Panc1 (cell line): ENCODE measurements around the gene SLC4A5. TPM values are rescaled to one million over a fixed set of nuclear protein-coding genes. Genes with fewer than 3 reads are reported as not detected.
A peak's percentile ranks its signal among the peaks of the same experiment; 100 is the strongest.

Source experiments
- ATAC-seq: fragments of 200-7000 bp; cut with Tn5 transposase; 2 replicates; pipeline ENCODE4 v1.9.1; 2020; ENCODE audit warnings: mild to moderate bottlenecking, moderate library complexity
- BruUV-seq: library from RNA; stranded (reverse); fragments of 400-500 nt; replicated peaks from 2 replicates; lab custom pipeline; 2021; lab: Mats Ljungman, UMichigan
- CTCF ChIA-PET: fragments of 300-600 bp; sonication (Branson Sonifier 250); formaldehyde crosslinking; loops from one replicate; lab custom pipeline; 2022; ENCODE audit warnings: antibody characterized with exemption; lab: Charles Lee
- POLR2A ChIA-PET: fragments of 300-600 bp; sonication (Branson Sonifier 250); formaldehyde crosslinking; loops from one replicate; lab custom pipeline; 2022; ENCODE audit warnings: antibody characterized with exemption; lab: Charles Lee
- DNase-seq: peaks from one replicate; pipeline ENCODE4 v3.0.0-alpha.2; 2010; ENCODE audit warnings: low read depth, low spot score
- H3K27ac ChIP-seq: 2 replicates; pipeline ENCODE4 v1.5.1; 2011; ENCODE audit warnings: mild to moderate bottlenecking, low read length, inconsistent platforms
- H3K27me3 ChIP-seq: fragments of 200-500 bp; sonication (Bioruptor generic); 2 replicates; pipeline ENCODE4 v1.6.0; 2014; ENCODE audit warnings: low read length, inconsistent platforms; ENCODE audit not compliant: control insufficient read depth, insufficient read depth
- H3K36me3 ChIP-seq: fragments of 200-500 bp; sonication (Bioruptor generic); 2 replicates; pipeline ENCODE4 v1.5.1; 2014; ENCODE audit warnings: inconsistent platforms, mild to moderate bottlenecking, low read length, moderate library complexity; ENCODE audit not compliant: control insufficient read depth, insufficient read depth
- H3K4me1 ChIP-seq: 2 replicates; pipeline ENCODE4 v1.5.1; 2011; ENCODE audit warnings: inconsistent platforms, mild to moderate bottlenecking, low read length, moderate library complexity; ENCODE audit not compliant: control insufficient read depth, insufficient read depth
- H3K4me3 ChIP-seq, 2 experiments: 2 replicates each; pipeline ENCODE4 v1.5.1; 2011 to 2012; ENCODE audit warnings: low read depth in 2 of 2, low read length in 2 of 2, mild to moderate bottlenecking in 2 of 2, inconsistent platforms in 1 of 2, moderate library complexity in 1 of 2
- H3K9me3 ChIP-seq: fragments of 200-500 bp; sonication (Bioruptor generic); 2 replicates; pipeline ENCODE4 v1.5.1; 2014; ENCODE audit warnings: low read depth, mild to moderate bottlenecking, inconsistent platforms, low read length, moderate library complexity; ENCODE audit not compliant: control insufficient read depth, insufficient read depth
- POLR2AphosphoS5 ChIP-seq: IDR thresholded peaks from 2 replicates; pipeline ENCODE4 v1.6.1; 2012; ENCODE audit warnings: mild to moderate bottlenecking, low read depth, low read length, moderate library complexity
- SIN3A ChIP-seq: IDR thresholded peaks from 2 replicates; pipeline ENCODE4 v1.6.1; 2012; ENCODE audit warnings: low read depth, mild to moderate bottlenecking, low read length, moderate library complexity, borderline replicate concordance; ENCODE audit not compliant: insufficient read depth
- TCF7L2 ChIP-seq: IDR thresholded peaks from 2 replicates; pipeline ENCODE4 v1.6.1; 2011; ENCODE audit warnings: mild to moderate bottlenecking, low read depth, low read length, inconsistent platforms
- in situ Hi-C: cut with HindIII; loops from 2 replicates; pipeline ENCODE4 v1.10.0; 2016; ENCODE audit warnings: low sequenced_read_pairs, low pct_unique_long_range_greater_than_20kb
- intact Hi-C: fragments of 100-400 bp; cut with micrococcal nuclease; formaldehyde crosslinking; loops from one replicate; pipeline ENCODE4 v1.10.0; 2022; ENCODE audit not compliant: unreplicated experiment
- total RNA-seq: library from RNA; stranded (reverse); gene quantifications from one replicate; pipeline ENCODE4 v1.2.1, GENCODE V29; 2021; ENCODE audit not compliant: unreplicated experiment
- TF ChIP-seq, protein P1 (sequence below), 2 experiments: IDR thresholded peaks; 2 replicates each; pipeline ENCODE4 v1.6.1; 2011 to 2012; ENCODE audit warnings: low read depth in 2 of 2, control low read depth in 1 of 2, low read length in 1 of 2, mild to moderate bottlenecking in 1 of 2, moderate library complexity in 1 of 2; ENCODE audit not compliant: insufficient read depth in 1 of 2
- TF ChIP-seq, protein P2 (sequence below): fragments of 450-650 bp; IDR thresholded peaks from 2 replicates; pipeline ENCODE4 v1.5.1; 2017; ENCODE audit warnings: mild to moderate bottlenecking

SLC4A5 gene
- total RNA-seq, 1 experiment from 2014 or later: 1.2 TPM

DNA sequence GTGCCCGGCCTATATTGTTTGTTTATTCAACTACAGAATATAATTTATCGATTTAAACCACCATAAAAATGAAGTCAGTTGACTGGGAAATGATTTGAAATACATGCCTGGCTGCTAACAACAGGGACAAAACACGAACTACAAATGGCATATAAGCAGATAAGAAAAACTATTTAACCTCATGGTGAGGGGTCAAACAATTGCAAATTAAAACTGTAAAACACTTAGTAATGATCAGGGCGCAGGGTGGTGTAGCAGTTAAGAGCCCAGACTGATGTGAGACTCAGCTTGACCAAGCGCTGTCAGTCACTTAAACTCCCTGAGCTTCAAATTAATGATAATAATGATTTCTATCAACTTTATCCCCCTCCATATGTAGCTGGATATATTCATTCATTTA is 138.1 kb downstream of the SLC4A5 start:
- Histone ChIP-seq H3K36me3 (peaks cover 15% of the 10 kb centered on the region), H3K27ac (peak overlapping the region; percentile 55; the same call in 1 of the 2 replicates), H3K27me3 (no peaks in the 10 kb centered on the region), H3K9me3 (no peaks in the 10 kb centered on the region), H3K4me3 (no peak overlapping the region), H3K4me1 (peaks cover 60% of the 10 kb centered on the region)
- CTCF ChIA-PET: no interaction called here
- in situ Hi-C loops (no loop called here), intact Hi-C loops (no loop called here)
- DNase-seq (no peak), ATAC-seq (no peak)
- TF ChIP-seq, protein P1, sequence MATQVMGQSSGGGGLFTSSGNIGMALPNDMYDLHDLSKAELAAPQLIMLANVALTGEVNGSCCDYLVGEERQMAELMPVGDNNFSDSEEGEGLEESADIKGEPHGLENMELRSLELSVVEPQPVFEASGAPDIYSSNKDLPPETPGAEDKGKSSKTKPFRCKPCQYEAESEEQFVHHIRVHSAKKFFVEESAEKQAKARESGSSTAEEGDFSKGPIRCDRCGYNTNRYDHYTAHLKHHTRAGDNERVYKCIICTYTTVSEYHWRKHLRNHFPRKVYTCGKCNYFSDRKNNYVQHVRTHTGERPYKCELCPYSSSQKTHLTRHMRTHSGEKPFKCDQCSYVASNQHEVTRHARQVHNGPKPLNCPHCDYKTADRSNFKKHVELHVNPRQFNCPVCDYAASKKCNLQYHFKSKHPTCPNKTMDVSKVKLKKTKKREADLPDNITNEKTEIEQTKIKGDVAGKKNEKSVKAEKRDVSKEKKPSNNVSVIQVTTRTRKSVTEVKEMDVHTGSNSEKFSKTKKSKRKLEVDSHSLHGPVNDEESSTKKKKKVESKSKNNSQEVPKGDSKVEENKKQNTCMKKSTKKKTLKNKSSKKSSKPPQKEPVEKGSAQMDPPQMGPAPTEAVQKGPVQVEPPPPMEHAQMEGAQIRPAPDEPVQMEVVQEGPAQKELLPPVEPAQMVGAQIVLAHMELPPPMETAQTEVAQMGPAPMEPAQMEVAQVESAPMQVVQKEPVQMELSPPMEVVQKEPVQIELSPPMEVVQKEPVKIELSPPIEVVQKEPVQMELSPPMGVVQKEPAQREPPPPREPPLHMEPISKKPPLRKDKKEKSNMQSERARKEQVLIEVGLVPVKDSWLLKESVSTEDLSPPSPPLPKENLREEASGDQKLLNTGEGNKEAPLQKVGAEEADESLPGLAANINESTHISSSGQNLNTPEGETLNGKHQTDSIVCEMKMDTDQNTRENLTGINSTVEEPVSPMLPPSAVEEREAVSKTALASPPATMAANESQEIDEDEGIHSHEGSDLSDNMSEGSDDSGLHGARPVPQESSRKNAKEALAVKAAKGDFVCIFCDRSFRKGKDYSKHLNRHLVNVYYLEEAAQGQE (IDR thresholded peaks at IDR 0.05; ENCODE audit: insufficient read depth in 1 of 2, low read depth in 2 of 2, low read length in 1 of 2): no peak
- TF ChIP-seq SIN3A (no peak), TCF7L2 (no peak), POLR2AphosphoS5 (no peak)
- TF ChIP-seq, protein P2, sequence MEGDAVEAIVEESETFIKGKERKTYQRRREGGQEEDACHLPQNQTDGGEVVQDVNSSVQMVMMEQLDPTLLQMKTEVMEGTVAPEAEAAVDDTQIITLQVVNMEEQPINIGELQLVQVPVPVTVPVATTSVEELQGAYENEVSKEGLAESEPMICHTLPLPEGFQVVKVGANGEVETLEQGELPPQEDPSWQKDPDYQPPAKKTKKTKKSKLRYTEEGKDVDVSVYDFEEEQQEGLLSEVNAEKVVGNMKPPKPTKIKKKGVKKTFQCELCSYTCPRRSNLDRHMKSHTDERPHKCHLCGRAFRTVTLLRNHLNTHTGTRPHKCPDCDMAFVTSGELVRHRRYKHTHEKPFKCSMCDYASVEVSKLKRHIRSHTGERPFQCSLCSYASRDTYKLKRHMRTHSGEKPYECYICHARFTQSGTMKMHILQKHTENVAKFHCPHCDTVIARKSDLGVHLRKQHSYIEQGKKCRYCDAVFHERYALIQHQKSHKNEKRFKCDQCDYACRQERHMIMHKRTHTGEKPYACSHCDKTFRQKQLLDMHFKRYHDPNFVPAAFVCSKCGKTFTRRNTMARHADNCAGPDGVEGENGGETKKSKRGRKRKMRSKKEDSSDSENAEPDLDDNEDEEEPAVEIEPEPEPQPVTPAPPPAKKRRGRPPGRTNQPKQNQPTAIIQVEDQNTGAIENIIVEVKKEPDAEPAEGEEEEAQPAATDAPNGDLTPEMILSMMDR: no peak
- BruUV-seq: no TSS peak
- POLR2A ChIA-PET: interaction anchor here (1.2 kb wide), 1 partner anchor 27 kb away, joined by 4 read pairs; the partner anchor contains the start of gene MOB1A

DNA sequence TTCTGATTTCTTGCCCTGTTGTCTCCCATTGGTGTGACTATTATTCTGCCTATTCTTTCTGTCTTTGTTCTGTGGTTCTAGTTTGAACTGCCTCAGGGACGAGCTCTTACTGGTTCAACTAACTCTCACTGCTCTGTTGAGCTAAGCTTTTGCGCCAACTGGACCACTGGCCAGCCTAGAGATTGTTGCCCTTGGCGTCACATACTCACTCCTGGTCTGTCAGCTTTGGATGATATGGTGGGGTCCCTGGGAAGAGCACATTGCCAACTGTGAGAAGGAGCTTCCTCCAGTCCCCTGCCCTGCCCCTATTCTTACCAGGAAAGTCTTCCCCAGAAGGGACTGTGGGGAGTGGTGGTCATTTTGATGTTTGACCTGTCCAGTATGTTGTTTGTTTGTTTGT is 138.8 kb downstream of the SLC4A5 start:
- Histone ChIP-seq H3K9me3 (no peaks in the 10 kb centered on the region), H3K4me3 (no peak overlapping the region), H3K4me1 (peaks cover 53% of the 10 kb centered on the region), H3K27me3 (no peaks in the 10 kb centered on the region), H3K36me3 (peaks cover 8% of the 10 kb centered on the region), H3K27ac (peak overlapping the region; percentile 30; the same call in 1 of the 2 replicates)
- no peak for DNase-seq
- intact Hi-C loops: no loop called here
- CTCF ChIA-PET: no interaction called here
- TF ChIP-seq, protein P2: no peak
- ATAC-seq: no peak
- no TSS peak for BruUV-seq
- POLR2A ChIA-PET: interaction anchor here (1.2 kb wide), 1 partner anchor 26 kb away, joined by 4 read pairs; the partner anchor contains the start of gene MOB1A
- in situ Hi-C loops: no loop called here
